ENCODE results near the gene MGST2.

DNA sequence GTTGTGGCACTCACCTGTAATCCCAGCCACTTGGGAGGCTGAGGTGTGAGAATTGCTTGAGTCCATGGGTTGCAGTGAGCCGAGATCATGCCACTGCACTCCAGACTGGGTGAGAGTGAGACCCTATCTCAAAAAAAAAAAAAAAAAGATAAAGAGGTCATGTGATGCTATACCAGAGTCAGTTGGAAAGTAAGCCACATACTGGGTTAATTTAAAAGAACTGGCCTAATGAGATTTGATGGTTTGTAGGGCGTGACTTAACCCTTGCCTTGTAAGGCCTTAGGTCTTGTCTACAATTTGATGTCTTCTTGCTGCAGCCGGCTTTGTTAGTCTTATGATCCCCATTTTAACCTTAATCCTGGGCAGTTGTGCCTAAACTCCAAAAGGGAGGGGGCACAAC, 5.2 kb downstream of the MGST2 start:
- TF ChIP-seq, protein P1, sequence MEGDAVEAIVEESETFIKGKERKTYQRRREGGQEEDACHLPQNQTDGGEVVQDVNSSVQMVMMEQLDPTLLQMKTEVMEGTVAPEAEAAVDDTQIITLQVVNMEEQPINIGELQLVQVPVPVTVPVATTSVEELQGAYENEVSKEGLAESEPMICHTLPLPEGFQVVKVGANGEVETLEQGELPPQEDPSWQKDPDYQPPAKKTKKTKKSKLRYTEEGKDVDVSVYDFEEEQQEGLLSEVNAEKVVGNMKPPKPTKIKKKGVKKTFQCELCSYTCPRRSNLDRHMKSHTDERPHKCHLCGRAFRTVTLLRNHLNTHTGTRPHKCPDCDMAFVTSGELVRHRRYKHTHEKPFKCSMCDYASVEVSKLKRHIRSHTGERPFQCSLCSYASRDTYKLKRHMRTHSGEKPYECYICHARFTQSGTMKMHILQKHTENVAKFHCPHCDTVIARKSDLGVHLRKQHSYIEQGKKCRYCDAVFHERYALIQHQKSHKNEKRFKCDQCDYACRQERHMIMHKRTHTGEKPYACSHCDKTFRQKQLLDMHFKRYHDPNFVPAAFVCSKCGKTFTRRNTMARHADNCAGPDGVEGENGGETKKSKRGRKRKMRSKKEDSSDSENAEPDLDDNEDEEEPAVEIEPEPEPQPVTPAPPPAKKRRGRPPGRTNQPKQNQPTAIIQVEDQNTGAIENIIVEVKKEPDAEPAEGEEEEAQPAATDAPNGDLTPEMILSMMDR (conservative IDR thresholded peaks at IDR 0.05; ENCODE audit: low read length) = no peak
- TF ChIP-seq EZH2phosphoT487 (IDR thresholded peaks at IDR 0.05; ENCODE audit: borderline replicate concordance) = no peak
